ENCODE results near the gene SMARCAD1. TPM values are rescaled to one million over a fixed set of nuclear protein-coding genes. Genes with fewer than 3 reads are reported as not detected.

The SMARCAD1 gene
- total and polyA plus RNA-seq, 9 of the 15 experiments (the other 6 are each of a cell fraction or from before 2014, with no cell fraction given), result 11.2 to 52.2 (median 34.6) TPM

DNA sequence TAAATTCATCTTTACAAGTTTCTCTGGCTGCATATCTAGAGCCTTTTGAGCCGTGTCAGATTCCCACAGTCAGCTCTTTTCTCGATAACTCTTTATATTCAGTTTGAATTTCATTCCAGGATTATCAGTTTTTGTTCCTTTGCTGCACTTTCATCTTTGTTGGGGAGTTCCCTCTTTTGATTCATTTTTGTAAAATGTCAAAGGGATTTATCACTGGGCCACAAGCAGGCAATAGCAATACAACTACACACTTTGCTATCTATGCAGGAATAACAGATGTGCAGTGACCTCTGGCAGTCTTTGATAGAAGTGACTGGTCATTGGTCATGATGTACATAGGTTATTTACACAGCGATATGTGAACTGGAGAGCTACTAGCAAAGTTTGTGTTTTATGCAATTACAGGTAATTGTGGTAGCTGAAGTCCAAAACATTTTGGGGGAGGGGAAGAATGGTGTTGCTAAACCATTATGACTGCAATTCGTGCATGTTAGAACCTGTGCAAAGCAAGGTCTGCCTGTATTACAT is 91.1 kb downstream of the SMARCAD1 start (continued):
- TF ChIP-seq, protein P1, sequence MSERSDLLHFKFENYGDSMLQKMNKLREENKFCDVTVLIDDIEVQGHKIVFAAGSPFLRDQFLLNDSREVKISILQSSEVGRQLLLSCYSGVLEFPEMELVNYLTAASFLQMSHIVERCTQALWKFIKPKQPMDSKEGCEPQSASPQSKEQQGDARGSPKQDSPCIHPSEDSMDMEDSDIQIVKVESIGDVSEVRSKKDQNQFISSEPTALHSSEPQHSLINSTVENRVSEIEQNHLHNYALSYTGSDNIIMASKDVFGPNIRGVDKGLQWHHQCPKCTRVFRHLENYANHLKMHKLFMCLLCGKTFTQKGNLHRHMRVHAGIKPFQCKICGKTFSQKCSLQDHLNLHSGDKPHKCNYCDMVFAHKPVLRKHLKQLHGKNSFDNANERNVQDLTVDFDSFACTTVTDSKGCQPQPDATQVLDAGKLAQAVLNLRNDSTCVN (CRISPR knock-in tag; IDR thresholded peaks at IDR 0.05), result no peak
- TF ChIP-seq SMAD2 (IDR thresholded peaks at IDR 0.05; ENCODE audit: low read depth, low read length), result no peak
- TF ChIP-seq GABPA (tag; conservative IDR thresholded peaks at IDR 0.05; ENCODE audit: low read depth), result no peak
- TF ChIP-seq ZNF717 (CRISPR knock-in tag; IDR thresholded peaks at IDR 0.05), result no peak
- no peak for TF ChIP-seq ZC3H4 (CRISPR knock-in tag; IDR thresholded peaks at IDR 0.05; ENCODE audit: borderline replicate concordance)
- no peak; the same call in 1 of the 2 replicates for TF ChIP-seq TARDBP (IDR thresholded peaks at IDR 0.05)
- TF ChIP-seq, protein P2, sequence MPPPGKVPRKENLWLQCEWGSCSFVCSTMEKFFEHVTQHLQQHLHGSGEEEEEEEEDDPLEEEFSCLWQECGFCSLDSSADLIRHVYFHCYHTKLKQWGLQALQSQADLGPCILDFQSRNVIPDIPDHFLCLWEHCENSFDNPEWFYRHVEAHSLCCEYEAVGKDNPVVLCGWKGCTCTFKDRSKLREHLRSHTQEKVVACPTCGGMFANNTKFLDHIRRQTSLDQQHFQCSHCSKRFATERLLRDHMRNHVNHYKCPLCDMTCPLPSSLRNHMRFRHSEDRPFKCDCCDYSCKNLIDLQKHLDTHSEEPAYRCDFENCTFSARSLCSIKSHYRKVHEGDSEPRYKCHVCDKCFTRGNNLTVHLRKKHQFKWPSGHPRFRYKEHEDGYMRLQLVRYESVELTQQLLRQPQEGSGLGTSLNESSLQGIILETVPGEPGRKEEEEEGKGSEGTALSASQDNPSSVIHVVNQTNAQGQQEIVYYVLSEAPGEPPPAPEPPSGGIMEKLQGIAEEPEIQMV (tag; conservative IDR thresholded peaks at IDR 0.05; ENCODE audit: low read depth), result no peak
- TF ChIP-seq CBFA2T3 (IDR thresholded peaks at IDR 0.05), result peak; percentile 95
- TF ChIP-seq ETV5 (CRISPR knock-in tag; IDR thresholded peaks at IDR 0.05; ENCODE audit: low read depth), result no peak
- no peak for TF ChIP-seq ZNF41 (CRISPR knock-in tag; conservative IDR thresholded peaks at IDR 0.05)
- TF ChIP-seq ETV6 (IDR thresholded peaks at IDR 0.05; ENCODE audit: borderline replicate concordance in 1 of 2, low read depth in 2 of 2, low read length in 1 of 2), result no peak
- TF ChIP-seq ETV6 (CRISPR knock-in tag; IDR thresholded peaks at IDR 0.05; ENCODE audit: borderline replicate concordance), result no peak
- peak; percentile 9; the same call in 1 of the 2 replicates for TF ChIP-seq MAFK (IDR thresholded peaks at IDR 0.05; ENCODE audit: low read length)
- TF ChIP-seq, protein P3, sequence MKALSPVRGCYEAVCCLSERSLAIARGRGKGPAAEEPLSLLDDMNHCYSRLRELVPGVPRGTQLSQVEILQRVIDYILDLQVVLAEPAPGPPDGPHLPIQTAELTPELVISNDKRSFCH (CRISPR knock-in tag; IDR thresholded peaks at IDR 0.05), result no peak
- TF ChIP-seq, protein P3 (tag; IDR thresholded peaks at IDR 0.05), result peak; percentile 94
- no peak for TF ChIP-seq NFYB (IDR thresholded peaks at IDR 0.05; ENCODE audit: extremely low read depth, insufficient read length)
- no peak for TF ChIP-seq RFX5 (IDR thresholded peaks at IDR 0.05; ENCODE audit: low read depth, low read length)
- peak; percentile 77 for TF ChIP-seq SOX6 (IDR thresholded peaks at IDR 0.05)
- no peak for TF ChIP-seq KDM2B (CRISPR knock-in tag; IDR thresholded peaks at IDR 0.05)
- TF ChIP-seq NR2F6 (CRISPR knock-in tag; IDR thresholded peaks at IDR 0.05), result no peak
- TF ChIP-seq, protein P4, sequence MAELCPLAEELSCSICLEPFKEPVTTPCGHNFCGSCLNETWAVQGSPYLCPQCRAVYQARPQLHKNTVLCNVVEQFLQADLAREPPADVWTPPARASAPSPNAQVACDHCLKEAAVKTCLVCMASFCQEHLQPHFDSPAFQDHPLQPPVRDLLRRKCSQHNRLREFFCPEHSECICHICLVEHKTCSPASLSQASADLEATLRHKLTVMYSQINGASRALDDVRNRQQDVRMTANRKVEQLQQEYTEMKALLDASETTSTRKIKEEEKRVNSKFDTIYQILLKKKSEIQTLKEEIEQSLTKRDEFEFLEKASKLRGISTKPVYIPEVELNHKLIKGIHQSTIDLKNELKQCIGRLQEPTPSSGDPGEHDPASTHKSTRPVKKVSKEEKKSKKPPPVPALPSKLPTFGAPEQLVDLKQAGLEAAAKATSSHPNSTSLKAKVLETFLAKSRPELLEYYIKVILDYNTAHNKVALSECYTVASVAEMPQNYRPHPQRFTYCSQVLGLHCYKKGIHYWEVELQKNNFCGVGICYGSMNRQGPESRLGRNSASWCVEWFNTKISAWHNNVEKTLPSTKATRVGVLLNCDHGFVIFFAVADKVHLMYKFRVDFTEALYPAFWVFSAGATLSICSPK (IDR thresholded peaks at IDR 0.05; ENCODE audit: borderline replicate concordance), result no peak
- TF ChIP-seq, protein P5, sequence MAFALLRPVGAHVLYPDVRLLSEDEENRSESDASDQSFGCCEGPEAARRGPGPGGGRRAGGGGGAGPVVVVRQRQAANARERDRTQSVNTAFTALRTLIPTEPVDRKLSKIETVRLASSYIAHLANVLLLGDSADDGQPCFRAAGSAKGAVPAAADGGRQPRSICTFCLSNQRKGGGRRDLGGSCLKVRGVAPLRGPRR (CRISPR knock-in tag; IDR thresholded peaks at IDR 0.05), result no peak
- no peak for TF ChIP-seq CAMTA2 (CRISPR knock-in tag; conservative IDR thresholded peaks at IDR 0.05)

Measured in K562 (cell line).